ENCODE measurements around the gene GNL1. TPM values are rescaled to one million over a fixed set of nuclear protein-coding genes. Genes with fewer than 3 reads are reported as not detected.

GNL1 gene
- total and polyA plus RNA-seq, 2 donors (not counting 3 experiments of a cell fraction or from before 2014, with no cell fraction given) = 58.4 to 87.3 TPM

DNA sequence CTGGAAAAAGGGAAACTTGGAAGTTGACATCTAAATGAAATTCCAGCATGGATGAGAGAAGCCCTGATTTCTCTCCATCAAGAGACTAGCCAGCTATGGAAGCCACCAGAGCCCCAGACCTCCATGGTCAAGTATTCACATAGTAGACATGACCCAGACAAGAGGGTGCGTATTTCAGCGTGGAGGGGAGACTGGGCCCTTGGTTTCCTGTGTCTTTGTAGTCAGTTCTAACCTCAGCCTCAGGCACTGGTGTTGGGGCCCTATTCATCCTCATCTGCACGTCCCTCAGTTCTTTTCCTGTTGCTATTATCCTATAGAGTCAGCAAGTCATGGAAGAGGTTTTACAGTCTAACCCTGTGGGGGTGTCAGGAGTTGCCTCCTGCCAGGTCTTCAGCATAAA lies 12.5 kb downstream of the GNL1 start:
- no peaks in the 10 kb centered on the region for H3K9me3 ChIP-seq (replicated peaks; ENCODE audit: control insufficient read depth, insufficient read depth, low read length)
- H3K9me1 ChIP-seq (replicated peaks; ENCODE audit: control insufficient read depth, extremely low read depth, insufficient read depth, low read length) = no peaks in the 10 kb centered on the region
- no peak overlapping the region for H3K27ac ChIP-seq (ENCODE audit: insufficient read depth, low read depth, low read length)
- H3K79me2 ChIP-seq (ENCODE audit: control insufficient read depth, insufficient read depth, low read length) = no peaks in the 10 kb centered on the region
- FAIRE-seq (no peak), DNase-seq (ENCODE audit: low read depth, low spot score) (no peak)
- intact Hi-C loops (cut with micrococcal nuclease) (loop anchor here (1.0 to 5.0 kb wide), 5 partner anchors 11 to 543 kb away; partner anchors contain the start of gene DHX16), dilution Hi-C loops (cut with MboI; ENCODE audit: extremely low pct_ligation_motif_present, low sequenced_read_pairs) (no loop called here)
- H3K9ac ChIP-seq (replicated peaks; ENCODE audit: extremely low read depth, insufficient read depth, low read length) = no peak overlapping the region
- no peak overlapping the region for H2AFZ ChIP-seq (ENCODE audit: low read depth, low read length)
- no peak overlapping the region for H3K4me3 ChIP-seq (replicated peaks in 1 of 3; ENCODE audit: insufficient read depth in 1 of 3, low read depth in 1 of 3, low read length in 3 of 3)
- peaks cover 29% of the 10 kb centered on the region for H3K4me1 ChIP-seq (ENCODE audit: control insufficient read depth, extremely low read depth, insufficient read depth, low read length)
- no peak overlapping the region for H3K4me2 ChIP-seq (ENCODE audit: insufficient read depth, low read length)
- CTCF ChIA-PET = interaction anchor here (1.3 to 13.7 kb wide), 17 partner anchors 11 to 543 kb away, joined by 4 to 522 read pairs (median 17); partner anchors contain the start of genes ABCF1, DHX16, GNL1 and PRR3
- TF ChIP-seq, protein P1, sequence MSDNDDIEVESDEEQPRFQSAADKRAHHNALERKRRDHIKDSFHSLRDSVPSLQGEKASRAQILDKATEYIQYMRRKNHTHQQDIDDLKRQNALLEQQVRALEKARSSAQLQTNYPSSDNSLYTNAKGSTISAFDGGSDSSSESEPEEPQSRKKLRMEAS (IDR thresholded peaks at IDR 0.05; ENCODE audit: insufficient read depth, insufficient read length) = no peak
- TF ChIP-seq, protein P2, sequence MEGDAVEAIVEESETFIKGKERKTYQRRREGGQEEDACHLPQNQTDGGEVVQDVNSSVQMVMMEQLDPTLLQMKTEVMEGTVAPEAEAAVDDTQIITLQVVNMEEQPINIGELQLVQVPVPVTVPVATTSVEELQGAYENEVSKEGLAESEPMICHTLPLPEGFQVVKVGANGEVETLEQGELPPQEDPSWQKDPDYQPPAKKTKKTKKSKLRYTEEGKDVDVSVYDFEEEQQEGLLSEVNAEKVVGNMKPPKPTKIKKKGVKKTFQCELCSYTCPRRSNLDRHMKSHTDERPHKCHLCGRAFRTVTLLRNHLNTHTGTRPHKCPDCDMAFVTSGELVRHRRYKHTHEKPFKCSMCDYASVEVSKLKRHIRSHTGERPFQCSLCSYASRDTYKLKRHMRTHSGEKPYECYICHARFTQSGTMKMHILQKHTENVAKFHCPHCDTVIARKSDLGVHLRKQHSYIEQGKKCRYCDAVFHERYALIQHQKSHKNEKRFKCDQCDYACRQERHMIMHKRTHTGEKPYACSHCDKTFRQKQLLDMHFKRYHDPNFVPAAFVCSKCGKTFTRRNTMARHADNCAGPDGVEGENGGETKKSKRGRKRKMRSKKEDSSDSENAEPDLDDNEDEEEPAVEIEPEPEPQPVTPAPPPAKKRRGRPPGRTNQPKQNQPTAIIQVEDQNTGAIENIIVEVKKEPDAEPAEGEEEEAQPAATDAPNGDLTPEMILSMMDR (IDR thresholded peaks at IDR 0.05; ENCODE audit: extremely low read depth in 1 of 2, insufficient read depth in 1 of 2, low read depth in 1 of 2, low read length in 2 of 2) = no peak
- TF ChIP-seq POLR2A (IDR thresholded peaks at IDR 0.05; ENCODE audit: low read depth, low read length) (no peak), JUN (IDR thresholded peaks at IDR 0.05; ENCODE audit: borderline replicate concordance, insufficient read depth, insufficient read length, low read depth) (no peak), POLR2AphosphoS5 (IDR thresholded peaks at IDR 0.05; ENCODE audit: insufficient read depth, low read depth, low read length) (no peak), EZH2 (IDR thresholded peaks at IDR 0.05; ENCODE audit: borderline replicate concordance, low read depth, low read length, severe bottlenecking) (no peak), FOS (IDR thresholded peaks at IDR 0.05; ENCODE audit: borderline replicate concordance, insufficient read depth, low read length) (no peak)
- BruUV-seq (replicated peaks) = no TSS peak
- no peaks in the 10 kb centered on the region for H4K20me1 ChIP-seq (replicated peaks; ENCODE audit: control insufficient read depth, extremely low read depth, insufficient read depth, low read length)
- no peaks in the 10 kb centered on the region for H3K27me3 ChIP-seq (ENCODE audit: control insufficient read depth in 2 of 2, insufficient read depth in 2 of 2, low read length in 2 of 2)
- H3K36me3 ChIP-seq (ENCODE audit: control insufficient read depth in 2 of 2, extremely low read depth in 1 of 2, insufficient read depth in 2 of 2, low read length in 2 of 2) = peaks cover 0 to 9% of the 10 kb centered on the region in 2 experiments
- POLR2A ChIA-PET = no interaction called here
